ENCODE results near the gene HDX.

The HDX gene

DNA sequence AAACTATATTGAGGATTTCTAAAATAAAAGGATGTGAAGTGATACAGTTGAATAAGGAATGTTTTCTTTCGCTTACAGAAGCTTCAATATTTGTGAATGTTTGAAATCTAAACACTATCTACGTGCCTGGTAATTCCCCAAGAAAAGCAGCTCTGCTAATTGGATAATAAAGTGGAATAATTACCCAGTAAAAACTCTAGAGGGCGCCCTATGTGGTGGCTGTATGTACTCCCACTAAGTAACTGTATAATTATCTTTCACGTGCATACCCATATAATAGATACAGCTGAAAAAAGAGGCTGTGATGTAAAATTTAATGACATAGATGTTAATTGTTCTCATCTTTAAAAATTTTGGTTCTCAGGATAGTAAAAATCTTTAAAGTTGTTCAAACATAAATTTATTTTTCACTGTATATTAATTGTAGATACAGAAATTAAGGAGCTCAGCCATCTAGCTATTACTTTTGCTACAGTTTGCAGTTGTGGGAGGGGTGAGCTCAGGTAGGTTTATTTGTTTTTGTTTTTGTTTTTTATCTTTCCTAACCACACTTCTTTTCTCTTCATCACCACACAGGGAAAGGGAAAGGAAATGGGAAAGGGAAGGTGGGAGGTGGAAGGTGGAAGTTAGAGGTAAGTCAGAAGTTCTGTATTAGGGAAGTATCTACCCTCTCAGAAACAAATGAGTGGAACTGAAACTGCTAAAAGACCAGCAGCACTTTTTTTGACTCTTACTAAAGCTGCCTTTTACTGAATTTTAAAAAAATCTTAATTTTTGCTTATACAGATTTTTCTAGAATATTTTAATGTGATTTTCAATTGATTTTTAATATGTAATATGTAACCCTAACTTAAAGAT lies 162.5 kb downstream of the HDX start:
- H3K4me3 ChIP-seq (ENCODE audit: low read depth, low read length), result no peak overlapping the region
- TF ChIP-seq, protein P1, sequence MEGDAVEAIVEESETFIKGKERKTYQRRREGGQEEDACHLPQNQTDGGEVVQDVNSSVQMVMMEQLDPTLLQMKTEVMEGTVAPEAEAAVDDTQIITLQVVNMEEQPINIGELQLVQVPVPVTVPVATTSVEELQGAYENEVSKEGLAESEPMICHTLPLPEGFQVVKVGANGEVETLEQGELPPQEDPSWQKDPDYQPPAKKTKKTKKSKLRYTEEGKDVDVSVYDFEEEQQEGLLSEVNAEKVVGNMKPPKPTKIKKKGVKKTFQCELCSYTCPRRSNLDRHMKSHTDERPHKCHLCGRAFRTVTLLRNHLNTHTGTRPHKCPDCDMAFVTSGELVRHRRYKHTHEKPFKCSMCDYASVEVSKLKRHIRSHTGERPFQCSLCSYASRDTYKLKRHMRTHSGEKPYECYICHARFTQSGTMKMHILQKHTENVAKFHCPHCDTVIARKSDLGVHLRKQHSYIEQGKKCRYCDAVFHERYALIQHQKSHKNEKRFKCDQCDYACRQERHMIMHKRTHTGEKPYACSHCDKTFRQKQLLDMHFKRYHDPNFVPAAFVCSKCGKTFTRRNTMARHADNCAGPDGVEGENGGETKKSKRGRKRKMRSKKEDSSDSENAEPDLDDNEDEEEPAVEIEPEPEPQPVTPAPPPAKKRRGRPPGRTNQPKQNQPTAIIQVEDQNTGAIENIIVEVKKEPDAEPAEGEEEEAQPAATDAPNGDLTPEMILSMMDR (IDR thresholded peaks at IDR 0.05; ENCODE audit: borderline replicate concordance, insufficient read depth, low read depth, low read length), result no peak

DNA sequence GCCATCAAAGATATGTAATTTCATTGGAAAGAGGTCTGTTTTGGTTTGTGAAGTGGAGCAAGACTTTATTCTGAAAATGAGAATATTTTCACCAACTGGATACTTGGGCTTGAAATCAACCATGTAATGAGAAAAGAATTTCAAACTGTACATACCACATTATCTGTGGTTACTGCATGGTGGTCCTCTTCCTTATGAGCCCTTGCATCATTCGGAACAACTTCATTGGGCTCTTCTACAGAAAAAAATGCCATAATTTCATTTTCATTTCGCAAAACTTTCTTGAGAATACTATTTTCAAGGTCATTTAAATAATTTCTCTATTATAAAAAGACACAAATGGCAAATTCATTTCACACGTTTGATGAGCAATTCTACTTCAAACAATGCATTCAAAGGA lies 165.6 kb downstream of the HDX start:
- TF ChIP-seq, protein P1 (IDR thresholded peaks at IDR 0.05; ENCODE audit: borderline replicate concordance, insufficient read depth, low read depth, low read length), result no peak
- H3K4me3 ChIP-seq (ENCODE audit: low read depth, low read length), result no peak overlapping the region

DNA sequence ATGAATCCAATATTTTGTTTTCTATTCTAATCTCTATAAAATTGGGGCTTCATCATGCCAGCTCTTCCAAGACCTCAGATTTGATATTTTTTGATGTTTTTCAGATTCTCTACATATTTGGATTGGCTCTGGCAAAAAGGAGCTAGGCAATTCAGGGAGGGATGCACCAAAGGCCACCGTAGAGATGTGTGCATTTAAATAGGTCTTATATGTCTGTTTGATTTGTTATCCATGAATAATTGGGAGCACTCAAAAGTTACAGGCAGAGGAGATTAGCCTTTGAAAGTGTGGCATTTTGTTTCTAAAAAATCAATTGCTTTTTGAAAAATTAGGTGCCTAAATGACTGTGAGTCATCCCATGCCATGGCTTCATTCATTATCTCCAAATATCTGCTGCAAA lies 167.1 kb downstream of the HDX start:
- TF ChIP-seq, protein P1 (IDR thresholded peaks at IDR 0.05; ENCODE audit: borderline replicate concordance, insufficient read depth, low read depth, low read length), result no peak

DNA sequence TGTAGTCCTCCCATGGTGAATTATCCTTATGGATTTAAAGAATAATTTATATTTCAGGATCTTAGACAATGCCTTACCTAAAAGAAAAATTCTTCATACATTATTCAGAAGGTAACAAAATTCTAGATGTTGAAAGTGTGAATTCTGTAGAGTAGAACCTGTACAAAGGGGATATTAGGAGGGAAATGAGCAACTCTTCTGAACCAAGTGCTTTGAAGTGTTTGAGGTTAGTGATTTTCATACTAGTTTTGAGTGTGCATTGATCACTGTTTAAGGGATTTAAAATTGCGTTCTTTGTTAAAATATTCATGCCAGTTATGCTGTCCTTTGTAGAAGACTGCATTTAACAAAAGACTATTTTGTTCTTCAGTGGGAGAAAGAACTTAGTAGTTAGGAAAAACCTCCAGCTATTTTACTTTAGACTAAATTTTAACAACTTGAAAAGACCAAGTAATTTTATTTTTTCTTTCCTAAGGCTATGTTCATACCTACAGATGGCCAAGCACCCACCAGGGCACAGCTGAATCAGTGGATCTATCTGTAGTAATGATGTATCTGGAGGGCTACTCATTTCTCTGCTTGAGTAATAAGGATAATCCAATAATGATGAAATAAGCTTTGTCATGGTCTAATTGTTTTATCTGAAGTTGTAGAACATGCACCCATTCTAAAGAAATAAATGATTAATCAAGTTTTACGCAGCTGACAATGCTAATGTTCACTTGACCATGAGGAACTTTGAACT lies 180.0 kb downstream of the HDX start:
- H3K4me3 ChIP-seq (ENCODE audit: low read depth, low read length), result no peak overlapping the region
- TF ChIP-seq, protein P1 (IDR thresholded peaks at IDR 0.05; ENCODE audit: borderline replicate concordance, insufficient read depth, low read depth, low read length), result no peak

More for the DNA sequence above, 167.1 kb downstream of the HDX start:
- H3K4me3 ChIP-seq (ENCODE audit: low read depth, low read length), result no peak overlapping the region

DNA sequence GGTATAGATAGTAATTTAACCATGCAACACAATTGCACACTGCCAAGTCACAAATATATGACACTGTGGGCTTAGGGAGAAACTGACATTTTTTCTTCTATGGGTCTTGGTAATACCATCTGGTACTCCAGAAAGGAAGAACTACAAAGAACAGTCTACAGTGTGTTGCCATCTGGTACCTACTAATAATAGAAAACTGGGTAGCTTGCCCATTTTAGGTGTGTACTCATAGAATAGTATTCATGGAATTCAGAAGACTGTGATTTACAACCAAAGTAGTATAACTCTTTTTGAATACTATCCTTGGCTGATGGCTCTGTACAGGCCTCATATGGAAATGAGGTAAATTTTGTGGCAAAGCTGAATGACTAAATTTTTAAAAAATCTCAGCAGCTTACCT lies 181.6 kb downstream of the HDX start:
- H3K4me3 ChIP-seq (ENCODE audit: low read depth, low read length), result no peak overlapping the region
- TF ChIP-seq, protein P1 (IDR thresholded peaks at IDR 0.05; ENCODE audit: borderline replicate concordance, insufficient read depth, low read depth, low read length), result no peak

DNA sequence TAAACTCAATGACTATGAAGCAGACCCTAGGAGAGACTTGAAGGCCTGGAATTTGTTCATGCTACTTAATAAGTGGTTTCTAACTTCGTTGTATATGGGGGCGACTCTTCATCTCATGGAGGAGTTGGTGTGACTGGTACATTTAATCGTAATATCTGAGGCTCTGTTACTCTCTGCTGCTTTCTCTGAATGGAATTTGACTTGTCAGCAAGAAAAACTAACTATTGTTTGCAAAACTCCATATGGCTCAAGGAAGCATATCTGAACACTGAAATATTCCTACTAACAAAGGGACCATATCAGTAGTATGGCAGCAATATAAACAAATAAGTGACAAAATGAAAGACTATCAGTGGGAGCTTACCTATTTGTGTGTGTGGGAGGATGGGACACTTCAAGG lies 182.2 kb downstream of the HDX start:
- TF ChIP-seq, protein P1 (IDR thresholded peaks at IDR 0.05; ENCODE audit: borderline replicate concordance, insufficient read depth, low read depth, low read length), result no peak
- H3K4me3 ChIP-seq (ENCODE audit: low read depth, low read length), result no peak overlapping the region

Data from GM12875 (cell line).